HepG2 (cell line): ENCODE results near the gene SUSD2. TPM values are rescaled to one million over a fixed set of nuclear protein-coding genes. Genes with fewer than 3 reads are reported as not detected.
A peak's percentile ranks its signal among the peaks of the same experiment; 100 is the strongest.

ENCODE experiments used
- CCDC6 ChIP-seq: sonication (generic); formaldehyde crosslinking; IDR thresholded peaks from 2 replicates; pipeline ENCODE4 v1.8.1; 2022; ENCODE audit warnings: mild to moderate bottlenecking, missing genetic modification reagents, moderate library complexity
- CREBL2 ChIP-seq: sonication (generic); formaldehyde crosslinking; IDR thresholded peaks from 2 replicates; pipeline ENCODE4 v1.8.1; 2023; ENCODE audit warnings: missing genetic modification reagents, mild to moderate bottlenecking, borderline replicate concordance
- CTCF ChIP-seq: sonication (generic); formaldehyde crosslinking; IDR thresholded peaks from 2 replicates; pipeline ENCODE4 v1.5.0; 2020; ENCODE audit warnings: mild to moderate bottlenecking, missing genetic modification reagents, moderate library complexity
- DRAP1 ChIP-seq: IDR thresholded peaks from 2 replicates; pipeline ENCODE4 v1.6.1; 2016; ENCODE audit warnings: missing genetic modification reagents, missing compliant biosample characterization
- MXI1 ChIP-seq: IDR thresholded peaks from 3 replicates; pipeline ENCODE4 v1.6.1; 2012; ENCODE audit warnings: low read depth, low read length, inconsistent platforms, borderline replicate concordance
- RELA ChIP-seq: sonication (generic); formaldehyde crosslinking; IDR thresholded peaks from 2 replicates; pipeline ENCODE4 v1.4.0; 2020; ENCODE audit warnings: missing genetic modification reagents
- STAG1 ChIP-seq: sonication (generic); formaldehyde crosslinking; IDR thresholded peaks from 2 replicates; pipeline ENCODE4 v1.4.0; 2020; ENCODE audit warnings: missing genetic modification reagents
- TFDP1 ChIP-seq: IDR thresholded peaks from 2 replicates; pipeline ENCODE4 v1.6.1; 2016; ENCODE audit warnings: missing compliant biosample characterization, missing genetic modification reagents, borderline replicate concordance
- ZBTB10 ChIP-seq: sonication (generic); formaldehyde crosslinking; IDR thresholded peaks from 2 replicates; pipeline ENCODE4 v1.4.0; 2020; ENCODE audit warnings: missing genetic modification reagents, borderline replicate concordance
- ZNF142 ChIP-seq: sonication (generic); formaldehyde crosslinking; IDR thresholded peaks from 2 replicates; pipeline ENCODE4 v1.4.0; 2020; ENCODE audit warnings: missing genetic modification reagents
- ZNF574 ChIP-seq: sonication (generic); formaldehyde crosslinking; IDR thresholded peaks from 2 replicates; pipeline ENCODE4 v1.4.0; 2020; ENCODE audit warnings: missing genetic modification reagents
- ZNF768 ChIP-seq: sonication (generic); formaldehyde crosslinking; IDR thresholded peaks from 2 replicates; pipeline ENCODE4 v1.4.0; 2020; ENCODE audit warnings: missing genetic modification reagents
- ZNF883 ChIP-seq: sonication (generic); formaldehyde crosslinking; IDR thresholded peaks from 2 replicates; pipeline ENCODE4 v1.5.1; 2020; ENCODE audit warnings: mild to moderate bottlenecking, missing genetic modification reagents; ENCODE audit errors: not compliant biosample characterization
- polyA plus RNA-seq, 8 experiments: library from polyadenylated mRNA; depleted of rRNA in 3 of 8; stranded (reverse) in 7 of 8; unstranded in 1 of 8; fragments of >200 nt; fragmentation: Illumina TruSeq in 4 of 8; extraction: Trizol in 4 of 8; gene quantifications; 2 replicates each; pipeline versions ENCODE4 v1.2.1 to v1.2.3, GENCODE V29; 2011 to 2016; ENCODE audit warnings: low read depth in 4 of 8, missing spikeins in 1 of 8, mixed read lengths in 1 of 8; ENCODE audit not compliant: insufficient read depth in 1 of 8
- total RNA-seq, 5 experiments: library from RNA; depleted of rRNA; stranded (reverse); fragments of >200 nt; fragmentation: Illumina TruSeq; extraction: Trizol; gene quantifications; 2 replicates each; pipeline ENCODE4 v1.2.3, GENCODE V29; 2016; ENCODE audit warnings: low read depth in 1 of 5

SUSD2 gene
- total and polyA plus RNA-seq, 2 of the 13 experiments (the other 11 are each of a cell fraction or from before 2014, with no cell fraction given), result 2.1 to 11.0 TPM

GRCh38 chr22:24175160-24175808 is 6.0 kb upstream of the SUSD2 start (continued):
- TF ChIP-seq ZNF574 (CRISPR knock-in tag), result 0 out of 2 replicates have a peak, but pooled peaks have one; percentile 22
- TF ChIP-seq CCDC6 (CRISPR knock-in tag), result no peak
- TF ChIP-seq RELA, result no peak
- TF ChIP-seq ZBTB10 (CRISPR knock-in tag), result no peak
- peak; percentile 21; the same call in 1 of the 3 replicates for TF ChIP-seq MXI1
- no peak for TF ChIP-seq CREBL2 (CRISPR knock-in tag)
- TF ChIP-seq STAG1 (CRISPR knock-in tag), result peak; percentile 88
- no peak for TF ChIP-seq DRAP1 (CRISPR knock-in tag)
- TF ChIP-seq TFDP1 (CRISPR knock-in tag), result no peak
- TF ChIP-seq ZNF768 (CRISPR knock-in tag), result peak; percentile 44; the same call in 1 of the 2 replicates
- peak; percentile 91 for TF ChIP-seq CTCF (CRISPR knock-in tag)
- no peak for TF ChIP-seq ZNF883 (CRISPR knock-in tag)
- no peak for TF ChIP-seq ZNF142 (CRISPR knock-in tag)
